NB4 (cell line): ENCODE data around the gene FAM221A.

Experiments
- DNase-seq: peaks from one replicate; pipeline ENCODE4 v3.0.0; 2010; ENCODE audit warnings: low read depth
- H3K4me3 ChIP-seq: one replicate; pipeline ENCODE4 v1.5.1; 2011; ENCODE audit warnings: mild to moderate bottlenecking, low read depth, low read length, moderate library complexity
- MYC ChIP-seq: IDR thresholded peaks from 2 replicates; pipeline ENCODE4 v1.6.1; 2011; ENCODE audit warnings: low read depth, low read length
- POLR2A ChIP-seq: IDR thresholded peaks from 2 replicates; pipeline ENCODE4 v1.6.1; 2011; ENCODE audit warnings: mild to moderate bottlenecking; ENCODE audit not compliant: insufficient read length; ENCODE audit errors: extremely low read depth
- TF ChIP-seq, protein P1 (sequence below): IDR thresholded peaks from 2 replicates; pipeline ENCODE4 v1.6.1; 2011; ENCODE audit warnings: low read depth, low read length
- TF ChIP-seq, protein P2 (sequence below): IDR thresholded peaks from one replicate; pipeline ENCODE4 v1.5.1; 2012; ENCODE audit warnings: low read depth, low read length

The FAM221A gene

DNA sequence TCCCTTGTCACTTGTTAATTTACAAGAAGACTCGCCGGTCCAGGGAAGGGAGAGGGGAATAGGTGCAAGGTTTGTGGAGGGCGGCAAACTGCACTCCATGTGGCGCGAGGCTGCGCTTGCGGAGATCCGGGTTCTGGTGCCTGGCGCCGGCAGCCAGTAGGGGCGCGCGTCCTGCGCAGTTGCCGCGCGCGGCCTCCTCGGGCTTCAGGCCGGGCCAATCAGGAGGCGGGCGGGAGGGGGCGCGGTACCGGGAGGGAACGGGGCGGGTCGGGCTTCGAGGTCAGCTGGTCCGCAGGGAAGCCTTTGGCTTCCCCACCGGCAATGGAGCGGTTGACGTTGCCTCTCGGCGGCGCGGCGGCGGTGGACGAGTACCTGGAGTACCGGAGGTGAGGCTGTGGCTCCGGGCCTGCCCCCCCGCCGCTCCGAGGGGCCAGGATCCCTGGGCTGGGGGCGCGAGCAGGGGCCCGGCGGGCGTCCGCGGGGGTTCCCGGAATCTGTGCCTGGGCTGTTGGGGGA, at the start of gene FAM221A:
Gene FAM221A, plus strand, starts transcription at position 302 of the 516 bp plus-strand sequence. Its CDS starts 20 bp downstream, at position 322.
- no peak for DNase-seq
- H3K4me3 ChIP-seq, result no peak within 1 kb of the TSS
- TF ChIP-seq, protein P1, sequence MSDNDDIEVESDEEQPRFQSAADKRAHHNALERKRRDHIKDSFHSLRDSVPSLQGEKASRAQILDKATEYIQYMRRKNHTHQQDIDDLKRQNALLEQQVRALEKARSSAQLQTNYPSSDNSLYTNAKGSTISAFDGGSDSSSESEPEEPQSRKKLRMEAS, result no peak
- TF ChIP-seq, protein P2, sequence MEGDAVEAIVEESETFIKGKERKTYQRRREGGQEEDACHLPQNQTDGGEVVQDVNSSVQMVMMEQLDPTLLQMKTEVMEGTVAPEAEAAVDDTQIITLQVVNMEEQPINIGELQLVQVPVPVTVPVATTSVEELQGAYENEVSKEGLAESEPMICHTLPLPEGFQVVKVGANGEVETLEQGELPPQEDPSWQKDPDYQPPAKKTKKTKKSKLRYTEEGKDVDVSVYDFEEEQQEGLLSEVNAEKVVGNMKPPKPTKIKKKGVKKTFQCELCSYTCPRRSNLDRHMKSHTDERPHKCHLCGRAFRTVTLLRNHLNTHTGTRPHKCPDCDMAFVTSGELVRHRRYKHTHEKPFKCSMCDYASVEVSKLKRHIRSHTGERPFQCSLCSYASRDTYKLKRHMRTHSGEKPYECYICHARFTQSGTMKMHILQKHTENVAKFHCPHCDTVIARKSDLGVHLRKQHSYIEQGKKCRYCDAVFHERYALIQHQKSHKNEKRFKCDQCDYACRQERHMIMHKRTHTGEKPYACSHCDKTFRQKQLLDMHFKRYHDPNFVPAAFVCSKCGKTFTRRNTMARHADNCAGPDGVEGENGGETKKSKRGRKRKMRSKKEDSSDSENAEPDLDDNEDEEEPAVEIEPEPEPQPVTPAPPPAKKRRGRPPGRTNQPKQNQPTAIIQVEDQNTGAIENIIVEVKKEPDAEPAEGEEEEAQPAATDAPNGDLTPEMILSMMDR, result no peak
- TF ChIP-seq POLR2A (no peak), MYC (no peak)

- TF ChIP-seq, protein P1, result no peak
- TF ChIP-seq, protein P2, result no peak
- TF ChIP-seq MYC (no peak), POLR2A (no peak)
- DNase-seq, result no peak
- H3K4me3 ChIP-seq, result no peak overlapping the region
Observed at GRCh38 chr7:23633417-23633816, 46.6 kb upstream of the FAM221A start.

GRCh38 chr7:23645822-23646221, 34.2 kb upstream of the FAM221A start:
- DNase-seq, result no peak
- H3K4me3 ChIP-seq, result no peak overlapping the region
- TF ChIP-seq POLR2A, result no peak
- TF ChIP-seq, protein P1, result no peak
- no peak for TF ChIP-seq MYC

GRCh38 chr7:23653942-23654341, 26.1 kb upstream of the FAM221A start:
- DNase-seq, result no peak
- H3K4me3 ChIP-seq, result no peak overlapping the region

GRCh38 chr7:23654508-23654907, 25.5 kb upstream of the FAM221A start:
- no peak overlapping the region for H3K4me3 ChIP-seq
- peak; percentile 58 for DNase-seq
- TF ChIP-seq POLR2A, result no peak
- TF ChIP-seq, protein P1, result no peak
- TF ChIP-seq, protein P2, result peak; percentile 74

More at GRCh38 chr7:23653942-23654341, 26.1 kb upstream of the FAM221A start:
- TF ChIP-seq, protein P2, result no peak
- TF ChIP-seq MYC (no peak), POLR2A (no peak)
- TF ChIP-seq, protein P1, result no peak

DNA sequence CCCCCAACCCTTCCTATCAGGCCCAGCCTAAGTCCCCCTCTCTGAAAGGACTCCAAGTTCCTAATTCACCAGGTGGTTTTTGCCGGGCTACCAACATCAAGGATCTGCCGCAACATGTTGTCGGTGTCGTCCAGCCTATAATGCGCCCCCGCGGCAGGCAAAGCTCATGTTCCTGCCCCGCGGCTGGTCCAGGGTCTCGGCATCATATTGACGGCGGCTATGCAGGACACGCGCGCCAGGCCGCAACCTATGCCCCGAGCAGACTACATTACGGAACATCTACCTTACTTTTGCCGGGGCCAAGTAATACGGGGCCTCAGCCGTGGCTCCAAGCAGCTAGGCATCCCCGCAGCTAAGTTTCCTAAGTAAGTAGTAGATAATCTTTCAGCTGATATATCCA, 24.6 kb upstream of the FAM221A start:
- DNase-seq, result no peak
- TF ChIP-seq, protein P1, result no peak
- TF ChIP-seq, protein P2, result no peak
- no peak for TF ChIP-seq POLR2A
- no peak for TF ChIP-seq MYC
- H3K4me3 ChIP-seq, result no peak overlapping the region
